ENCODE results near the gene ATP8A2.

GRCh38 chr13:25335856-25336255 is 35.9 kb upstream of the ATP8A2 start:
- TF ChIP-seq CTCF (IDR thresholded peaks at IDR 0.05 in 4 of 5, conservative IDR thresholded peaks at IDR 0.05 in 1 of 5) (no peak), POLR2A (IDR thresholded peaks at IDR 0.05) (no peak)
